Thyroid gland (tissue), 4 donors: ENCODE data around the gene CCDC85C. TPM values are rescaled to one million over a fixed set of nuclear protein-coding genes. Genes with fewer than 3 reads are reported as not detected.
A peak's percentile ranks its signal among the peaks of the same experiment; 100 is the strongest.

Experiments
- DNase-seq, 2 donors: peaks; one replicate each; pipeline ENCODE4 v3.0.0-alpha.2; 2019
- H3K27ac ChIP-seq, 3 donors: fragments of 200-600 bp; sonication (generic); 1 replicate in 2 of 3; 2 replicates in 1 of 3; pipeline ENCODE4 v1.5.1; 2016 to 2019; ENCODE audit warnings: mild to moderate bottlenecking in 1 of 3, moderate library complexity in 1 of 3
- H3K27me3 ChIP-seq: fragments of 200-600 bp; sonication (generic); one replicate; pipeline ENCODE4 v1.5.1; 2019
- H3K36me3 ChIP-seq, 2 donors: fragments of 200-600 bp; sonication (generic); one replicate each; pipeline ENCODE4 v1.5.1; 2016 to 2019
- H3K4me1 ChIP-seq, 2 donors: fragments of 200-600 bp; sonication (generic); one replicate each; pipeline ENCODE4 v1.5.1; 2017 to 2019
- H3K4me3 ChIP-seq, 3 donors: fragments of 200-600 bp; sonication (generic); replicated peaks in 1 of 3; 1 replicate in 2 of 3; 2 replicates in 1 of 3; pipeline ENCODE4 v1.5.1; 2016; ENCODE audit warnings: mild to moderate bottlenecking in 1 of 3
- H3K9me3 ChIP-seq: fragments of 200-600 bp; sonication (generic); one replicate; pipeline ENCODE4 v1.5.1; 2017
- CTCF ChIP-seq, 6 experiments: fragments of 200-600 bp in 3 of 6; fragments of 450-650 bp in 3 of 6; sonication (generic) in 3 of 6; IDR thresholded peaks; one replicate each; pipeline ENCODE4 v1.5.1; 2016 to 2019; ENCODE audit warnings: antibody characterized with exemption in 6 of 6, mild to moderate bottlenecking in 2 of 6, inconsistent platforms in 1 of 6, moderate library complexity in 1 of 6
- POLR2A ChIP-seq, 2 donors: fragments of 450-650 bp; IDR thresholded peaks; one replicate each; pipeline ENCODE4 v1.6.1; 2017; ENCODE audit warnings: antibody characterized with exemption in 2 of 2, mild to moderate bottlenecking in 2 of 2, moderate library complexity in 1 of 2
- WGBS, 2 donors: methylation state at CpG; one replicate each; pipeline ENCODE4 v1.1.5; 2017; 5-methylcytosine and 5-hydroxymethylcytosine counted together
- intact Hi-C: fragments of 100-400 bp; cut with DNase I; formaldehyde crosslinking; loops from one replicate; pipeline ENCODE4 v1.15.1; 2023
- total RNA-seq, 4 donors: library from RNA; depleted of rRNA; stranded (reverse); fragments of >200 nt; gene quantifications; one replicate each; pipeline ENCODE4 v1.2.3, GENCODE V29; 2016

The CCDC85C gene
- total RNA-seq = 10 to 100 TPM in 3 of 4 donors, 1 to 10 TPM in 1; 8.6 to 28.3 (median 17.3) TPM

- peak within 1 kb of the TSS; percentile 64 to 87 (median 77) for H3K27ac ChIP-seq
- H3K4me1 ChIP-seq = peaks cover 24 to 47% of the 10 kb centered on the region in 2 donors
- peak; percentile 43 to 48 for DNase-seq
- whole genome bisulfite sequencing, 2 donors = no CpG with 5 or more reads among the region's 128 CpGs
- no peaks in the 10 kb centered on the region for H3K9me3 ChIP-seq
- TF ChIP-seq POLR2A (IDR thresholded peaks at IDR 0.05) = peak in 1 of 2 donors; percentile 62
- TF ChIP-seq CTCF (IDR thresholded peaks at IDR 0.05) = no peak
- H3K4me3 ChIP-seq = peak within 1 kb of the TSS; percentile 25 to 69 (median 52)
- intact Hi-C loops = loop anchor here (10.0 kb wide), 1 partner anchor 81 kb away; the partner anchor contains the start of gene CYP46A1
- no peaks in the 10 kb centered on the region for H3K36me3 ChIP-seq
- H3K27me3 ChIP-seq = no peaks in the 10 kb centered on the region
Measured at GRCh38 chr14:99603471-99604277, at the start of gene CCDC85C. Gene CCDC85C, minus strand, starts transcription at chr14:99604207. Its CDS starts 248 bp downstream, at chr14:99603959.

GRCh38 chr14:99651953-99652746 is 48.1 kb upstream of the CCDC85C start:
- Histone ChIP-seq H3K4me1 (no peaks in the 10 kb centered on the region), H3K27me3 (no peaks in the 10 kb centered on the region), H3K9me3 (no peaks in the 10 kb centered on the region), H3K36me3 (no peaks in the 10 kb centered on the region), H3K27ac (no peak overlapping the region), H3K4me3 (no peak overlapping the region)
- no peak for DNase-seq
- TF ChIP-seq CTCF (IDR thresholded peaks at IDR 0.05) (no peak), POLR2A (IDR thresholded peaks at IDR 0.05) (no peak)
- 89 to 91% methylated on average over 22 to 29 of the region's 32 CpGs for WGBS, 2 donors
- intact Hi-C loops = no loop called here

GRCh38 chr14:99650189-99650588 is 46.2 kb upstream of the CCDC85C start:
- Histone ChIP-seq H3K27ac (no peak overlapping the region), H3K9me3 (no peaks in the 10 kb centered on the region), H3K27me3 (no peaks in the 10 kb centered on the region), H3K4me3 (no peak overlapping the region), H3K36me3 (no peaks in the 10 kb centered on the region), H3K4me1 (peaks cover 0 to 4% of the 10 kb centered on the region in 2 donors)
- TF ChIP-seq CTCF (IDR thresholded peaks at IDR 0.05) (no peak), POLR2A (IDR thresholded peaks at IDR 0.05) (no peak)
- no peak for DNase-seq
- intact Hi-C loops = no loop called here
- WGBS, 2 donors = 84 to 88% methylated on average over 8 of the region's 9 CpGs

GRCh38 chr14:99649643-99650042 is 45.6 kb upstream of the CCDC85C start:
- Histone ChIP-seq H3K9me3 (no peaks in the 10 kb centered on the region), H3K4me1 (peaks cover 0 to 8% of the 10 kb centered on the region in 2 donors), H3K27me3 (no peaks in the 10 kb centered on the region), H3K4me3 (no peak overlapping the region), H3K36me3 (no peaks in the 10 kb centered on the region), H3K27ac (no peak overlapping the region)
- no peak for TF ChIP-seq CTCF (IDR thresholded peaks at IDR 0.05)
- no peak for TF ChIP-seq POLR2A (IDR thresholded peaks at IDR 0.05)
- DNase-seq = no peak
- intact Hi-C loops = no loop called here
- 80 to 88% methylated on average over 8 of the region's 8 CpGs for WGBS, 2 donors
